HG02943 (cell line): ENCODE measurements around the gene ATAD3A.
"Not testable (repeated sequence)": the region's sequence is repeated elsewhere in the genome, so short reads cannot be mapped to it uniquely, and the experiment has no call there.

ENCODE experiments used
- ATAC-seq: cut with Tn5 transposase; IDR thresholded peaks from one replicate; pipeline ENCODE4 v1.9.1; 2021; ENCODE audit warnings: mild to moderate bottlenecking, low read depth, moderate library complexity; ENCODE audit not compliant: unreplicated experiment

The ATAD3A gene

DNA sequence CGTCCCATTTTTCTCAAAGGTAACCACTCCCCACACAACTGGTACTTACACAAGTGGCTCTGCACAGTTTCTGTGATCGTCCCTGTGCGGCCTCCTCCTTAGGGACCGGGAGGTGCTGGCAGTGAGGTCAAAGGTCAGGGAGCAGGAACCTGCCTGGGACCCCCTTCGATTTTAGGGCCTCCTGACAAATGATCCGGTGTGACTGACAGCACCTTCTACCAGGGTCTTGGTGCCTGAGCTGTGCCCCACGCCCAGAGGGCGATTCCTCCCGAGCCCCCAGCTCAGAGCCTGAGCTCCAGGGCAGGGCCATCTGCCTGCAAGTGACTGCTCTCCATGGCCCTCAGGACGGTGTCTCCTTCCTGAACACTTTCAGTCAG, 40.3 kb downstream of the ATAD3A start:
- ATAC-seq, result no peak

DNA sequence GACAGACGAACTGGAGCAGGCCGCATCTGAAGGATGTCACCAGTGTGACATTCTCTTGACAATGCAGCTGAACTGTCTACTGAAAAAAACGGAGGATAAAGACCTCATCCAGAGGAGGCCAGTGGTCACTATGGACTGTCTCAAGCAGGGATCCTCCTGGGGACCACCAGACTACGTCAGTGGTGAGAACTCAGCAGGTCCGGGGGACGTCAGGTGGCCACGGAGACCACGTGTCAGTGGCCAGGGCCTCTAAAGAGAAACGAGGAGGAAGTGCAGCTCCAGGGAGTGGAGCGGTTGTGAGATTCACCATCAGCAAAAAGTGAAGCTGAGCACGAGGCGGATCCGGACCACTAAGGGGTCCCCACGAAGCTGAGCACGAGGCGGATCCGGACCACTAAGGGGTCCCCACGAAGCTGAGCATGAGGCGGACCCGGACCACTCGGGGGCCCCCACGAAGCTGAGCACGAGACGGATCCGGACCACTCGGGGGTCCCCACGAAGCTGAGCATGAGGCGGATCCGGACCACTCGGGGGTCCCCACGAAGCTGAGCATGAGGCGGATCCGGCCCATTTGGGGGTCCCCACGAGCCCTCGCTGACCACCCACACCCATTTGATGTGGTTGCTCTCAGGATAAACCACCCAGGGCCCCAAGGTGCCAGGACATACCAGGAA, 42.0 kb downstream of the ATAD3A start:
- no peak for ATAC-seq

DNA sequence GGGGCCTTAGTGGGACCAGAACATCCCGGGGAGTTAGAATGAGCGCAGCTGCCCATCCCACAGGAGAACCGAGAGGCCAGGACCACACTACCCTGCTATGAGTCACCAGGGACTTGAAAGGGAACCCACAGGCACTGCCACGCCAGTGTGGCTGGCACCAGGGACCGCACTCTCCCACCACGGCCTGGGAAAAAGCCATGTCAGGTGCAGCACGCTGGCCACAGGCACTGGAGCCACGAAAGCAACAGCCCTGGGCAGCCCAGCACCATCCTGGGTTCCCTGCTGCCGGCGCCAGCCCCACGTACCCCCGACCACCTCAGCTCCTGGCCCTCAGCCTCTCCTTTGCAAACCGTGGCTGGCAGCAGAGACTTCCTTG, 42.6 kb downstream of the ATAD3A start:
- no peak for ATAC-seq

DNA sequence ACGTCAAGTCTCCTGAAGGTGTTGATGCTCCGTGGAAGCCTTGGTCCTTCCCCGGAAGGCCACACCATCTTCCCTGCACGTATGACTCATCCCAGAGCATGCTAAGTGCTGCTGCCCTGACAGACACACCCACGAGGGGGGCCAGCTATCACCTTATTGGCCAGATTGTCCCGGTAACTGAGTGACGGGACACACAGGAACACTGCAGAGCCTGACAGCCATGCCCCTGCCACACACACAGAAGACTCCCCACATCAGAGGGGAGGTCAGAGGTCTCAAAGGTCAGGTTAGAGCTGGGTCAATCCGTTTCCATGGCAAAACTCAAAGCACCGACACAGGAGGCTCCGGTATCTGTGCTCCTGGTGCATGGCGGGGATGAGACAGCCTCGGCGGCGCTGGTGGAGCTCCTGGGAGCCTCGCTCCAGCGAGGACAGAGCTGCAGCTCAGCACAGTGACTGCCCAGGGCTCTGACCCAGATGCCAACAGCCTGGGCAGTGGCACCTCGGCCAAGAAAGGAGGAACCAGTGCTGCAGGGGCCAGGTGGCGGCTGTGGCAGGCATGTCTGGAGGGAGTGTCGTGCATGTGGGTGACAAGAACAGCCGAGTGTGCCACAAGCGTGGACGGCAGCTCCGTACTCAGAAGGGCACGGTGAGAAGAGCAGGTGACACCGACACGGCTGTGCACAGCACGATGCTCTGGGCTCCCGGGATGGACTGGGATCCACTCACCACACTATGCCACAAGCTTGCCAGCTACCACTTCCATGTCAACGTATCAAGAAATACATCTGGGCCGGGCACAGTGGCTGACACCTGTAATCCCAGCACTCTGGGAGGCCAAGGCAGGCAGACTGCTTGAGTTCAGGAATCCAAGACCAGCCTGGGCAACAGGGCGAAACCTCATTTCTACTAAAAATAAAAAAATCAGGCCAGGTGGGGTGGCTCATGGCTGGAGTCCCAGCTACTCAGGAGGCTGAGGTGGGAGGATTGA, 43.3 kb downstream of the ATAD3A start:
- no peak for ATAC-seq

DNA sequence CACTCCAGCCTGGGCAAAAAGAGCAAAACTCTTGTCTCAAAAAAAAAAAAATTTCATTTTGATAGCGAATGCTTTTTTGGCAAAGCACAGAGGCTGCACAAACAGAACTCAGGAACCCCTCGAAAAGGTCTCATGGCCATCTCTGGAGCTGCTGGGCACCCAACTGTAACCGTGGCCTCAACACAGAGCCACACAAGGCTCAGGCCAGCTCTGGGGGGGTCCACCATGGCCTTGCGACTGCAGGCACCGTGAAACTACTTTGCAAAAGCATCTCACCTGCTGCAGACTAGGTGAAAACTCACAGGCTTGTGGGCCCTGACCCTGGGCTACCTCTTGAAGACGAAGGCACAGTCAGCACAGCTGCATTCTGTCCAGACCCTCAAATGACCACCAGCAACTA, 44.5 kb downstream of the ATAD3A start:
- no peak for ATAC-seq

DNA sequence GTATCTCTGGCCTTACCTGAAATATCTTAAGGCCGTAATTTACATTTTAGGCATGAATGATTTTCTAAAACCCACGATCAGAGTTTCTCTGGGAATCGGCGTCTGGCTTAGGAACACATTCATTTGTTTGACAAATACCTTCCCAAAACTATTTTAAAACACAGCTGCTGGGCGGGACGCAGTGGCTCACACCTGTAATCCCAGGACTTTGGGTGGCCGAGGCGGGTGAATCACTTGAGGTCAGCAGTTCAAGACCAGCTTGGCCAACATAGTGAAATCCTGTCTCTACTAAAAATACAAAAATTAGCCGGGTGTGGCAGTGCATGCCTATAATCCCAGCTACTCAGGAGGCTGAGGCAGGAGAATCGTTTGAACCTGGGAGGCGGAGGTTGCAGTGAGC, 45.0 kb downstream of the ATAD3A start:
- ATAC-seq, result not testable (repeated sequence)

DNA sequence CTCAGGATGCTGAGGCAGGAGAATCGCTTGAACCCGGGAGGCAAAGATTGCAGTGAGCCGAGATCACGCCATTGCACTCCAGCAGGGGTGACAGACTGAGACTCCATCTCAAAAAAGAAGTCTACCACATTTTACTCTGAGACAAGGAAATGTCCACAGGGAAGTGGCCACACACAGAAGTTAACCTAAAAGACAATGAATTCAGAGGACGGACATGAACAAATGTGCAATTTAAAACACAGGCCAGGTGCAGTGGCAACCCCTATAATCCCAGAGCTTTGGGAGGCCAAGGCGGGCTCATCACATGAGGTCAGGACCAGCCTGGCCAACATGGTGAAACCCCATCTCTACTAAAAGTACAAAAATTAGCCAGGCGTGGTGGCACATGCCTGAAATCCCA, 45.7 kb downstream of the ATAD3A start:
- ATAC-seq, result not testable (repeated sequence)

DNA sequence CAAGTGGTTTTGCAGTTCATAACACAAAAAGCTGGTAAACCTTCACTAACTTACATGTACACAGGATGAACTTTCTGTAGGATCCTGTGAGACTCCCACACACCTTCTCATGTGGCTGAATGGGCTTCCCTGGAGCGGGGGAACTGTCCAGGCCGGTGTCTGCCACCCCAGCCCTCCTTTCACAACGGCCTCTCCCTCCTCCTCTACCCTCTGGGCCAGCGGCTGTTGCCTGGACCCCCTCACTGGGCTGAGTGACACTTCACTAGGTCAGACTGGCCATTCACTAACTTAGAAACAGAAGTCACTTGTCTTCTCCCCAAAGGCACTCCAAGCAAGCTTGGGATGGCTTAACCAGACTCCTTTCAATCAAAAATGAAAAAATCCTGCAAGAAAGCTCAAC, 46.6 kb downstream of the ATAD3A start:
- ATAC-seq, result no peak

DNA sequence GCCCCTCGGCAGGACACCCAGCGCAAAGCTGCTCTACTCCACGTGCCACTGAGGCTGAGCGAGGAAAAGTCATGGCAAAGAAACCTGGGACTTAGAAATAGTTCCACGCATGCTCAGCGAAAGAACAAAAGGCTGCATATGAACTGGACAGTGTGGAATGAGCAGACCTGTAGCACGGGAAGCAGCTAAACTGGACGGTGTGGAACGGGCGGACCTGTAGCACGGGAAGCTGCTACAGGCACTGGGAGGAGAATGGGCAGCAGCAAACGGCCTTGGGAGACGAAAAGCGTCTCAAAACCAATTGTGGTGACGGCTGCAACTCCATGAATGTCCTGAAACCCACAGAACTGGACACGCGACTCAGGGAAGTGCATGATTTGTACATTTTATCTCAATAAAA, 47.1 kb downstream of the ATAD3A start:
- ATAC-seq, result no peak

DNA sequence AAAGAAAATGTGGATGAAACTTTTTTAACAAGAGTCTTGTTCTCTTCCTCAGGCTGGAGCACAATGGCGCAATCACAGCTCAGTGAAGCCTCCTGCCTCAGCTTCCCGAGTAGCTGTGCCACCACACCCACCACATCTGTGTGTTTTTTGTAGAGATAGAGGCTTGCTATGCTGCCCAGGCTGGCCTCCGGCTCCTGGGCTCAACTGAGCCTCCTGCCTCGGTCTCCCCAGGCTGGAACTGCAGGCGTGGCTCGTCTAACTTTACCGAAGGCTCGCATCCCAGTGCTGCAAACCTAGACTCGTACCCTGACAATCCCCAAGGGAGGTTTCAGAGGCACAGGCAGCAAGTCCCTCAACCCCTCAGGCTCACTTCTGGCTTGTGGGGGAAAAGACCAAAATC, 48.2 kb downstream of the ATAD3A start:
- ATAC-seq, result no peak

DNA sequence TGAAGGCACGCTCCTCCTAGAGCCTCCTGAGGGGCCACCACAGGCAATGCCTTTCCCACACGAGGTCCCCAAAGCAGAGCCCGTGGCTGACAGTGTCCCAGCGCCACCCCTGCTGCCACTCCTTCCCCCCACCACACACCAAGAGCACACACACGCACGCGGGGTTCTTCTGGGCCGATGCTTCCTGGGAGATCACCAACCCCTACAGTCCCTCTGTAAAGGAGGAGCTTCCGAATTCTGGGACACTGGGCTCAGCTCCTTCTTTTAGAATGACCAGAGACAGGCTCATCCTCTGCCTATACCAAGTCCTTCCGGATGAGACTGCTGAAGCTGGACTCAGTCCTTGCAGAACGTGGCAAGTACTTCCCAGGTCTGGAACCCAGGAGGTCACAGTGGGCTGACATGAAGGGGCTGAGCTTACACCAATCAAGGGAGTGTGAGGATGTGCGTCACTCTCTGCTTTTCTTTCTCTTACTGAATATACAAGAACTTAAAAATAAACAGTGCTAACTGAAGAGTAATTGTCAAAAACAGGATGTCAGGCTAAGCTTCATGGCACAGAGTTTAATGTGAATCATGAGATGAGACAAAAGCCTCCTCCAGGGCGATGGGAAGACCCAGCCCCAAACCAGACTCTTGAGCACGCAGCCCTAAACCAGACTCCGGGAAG, 50.0 kb downstream of the ATAD3A start:
- no peak for ATAC-seq

DNA sequence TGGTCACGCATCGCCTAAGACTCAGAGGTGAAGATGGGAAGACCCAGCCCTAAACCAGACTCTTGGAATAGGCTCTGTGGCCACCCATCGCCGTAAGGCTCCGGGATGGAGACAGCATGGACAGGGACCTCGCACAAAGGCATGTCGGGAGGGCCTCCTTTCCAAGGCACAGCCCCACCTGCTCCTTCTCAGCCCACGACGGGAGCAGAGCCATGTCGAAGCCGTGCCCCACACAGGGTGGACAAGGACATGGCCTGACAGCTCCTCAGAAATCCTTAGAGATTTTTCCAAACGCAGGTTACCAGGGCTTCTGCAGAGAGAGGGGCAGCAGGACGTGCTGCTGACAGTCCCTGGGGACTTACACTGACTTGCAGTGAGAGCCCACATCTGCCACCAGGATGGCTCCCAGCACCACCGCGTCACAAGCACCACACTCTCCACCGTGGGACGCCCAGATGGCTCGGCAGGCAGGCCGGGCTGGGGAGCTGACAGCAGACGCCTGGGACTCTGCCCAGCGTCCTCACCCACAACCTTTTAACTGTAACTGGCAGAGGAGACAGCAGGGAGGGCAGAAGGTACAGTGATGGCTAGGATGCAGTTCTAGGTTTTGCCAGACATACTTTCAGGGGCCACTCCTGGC, 50.7 kb downstream of the ATAD3A start:
- no peak for ATAC-seq

DNA sequence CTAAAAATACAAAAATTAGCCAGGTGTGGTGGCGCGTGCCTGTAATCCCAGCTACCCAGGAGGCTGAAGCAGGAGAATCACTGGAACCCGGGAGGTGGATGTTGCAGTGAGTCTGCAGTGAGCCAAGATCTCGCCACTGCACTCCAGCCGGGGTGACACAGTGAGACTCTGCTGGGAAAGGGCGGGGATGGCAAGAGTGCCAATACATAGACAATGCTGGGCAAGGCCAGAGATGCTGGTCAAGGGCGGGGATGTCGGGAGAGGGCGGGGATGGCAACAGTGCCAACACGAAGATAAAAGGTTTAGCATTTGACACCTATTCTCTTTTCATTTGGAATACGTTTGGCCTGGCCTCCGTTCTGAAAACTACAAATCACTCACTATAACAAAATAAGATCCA, 51.7 kb downstream of the ATAD3A start:
- no peak for ATAC-seq

DNA sequence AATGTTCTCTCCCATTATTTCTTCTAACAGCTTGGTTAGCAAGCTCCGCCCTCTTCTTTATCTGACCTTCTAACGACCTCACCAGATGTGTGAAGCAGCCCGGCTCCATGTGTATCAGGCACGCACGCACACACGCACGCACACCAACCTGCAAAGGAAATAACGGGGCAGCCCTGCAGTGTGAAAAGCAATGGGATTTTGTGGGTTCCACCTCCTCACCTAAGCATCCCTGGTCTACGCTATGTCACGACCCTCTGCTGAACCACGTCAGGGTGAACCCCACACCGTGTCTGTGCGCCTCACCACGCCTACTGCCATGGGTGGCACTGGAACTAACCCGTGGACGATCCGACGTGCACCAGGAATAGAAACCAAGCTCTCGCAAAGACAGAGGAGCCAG, 52.3 kb downstream of the ATAD3A start:
- ATAC-seq, result no peak

DNA sequence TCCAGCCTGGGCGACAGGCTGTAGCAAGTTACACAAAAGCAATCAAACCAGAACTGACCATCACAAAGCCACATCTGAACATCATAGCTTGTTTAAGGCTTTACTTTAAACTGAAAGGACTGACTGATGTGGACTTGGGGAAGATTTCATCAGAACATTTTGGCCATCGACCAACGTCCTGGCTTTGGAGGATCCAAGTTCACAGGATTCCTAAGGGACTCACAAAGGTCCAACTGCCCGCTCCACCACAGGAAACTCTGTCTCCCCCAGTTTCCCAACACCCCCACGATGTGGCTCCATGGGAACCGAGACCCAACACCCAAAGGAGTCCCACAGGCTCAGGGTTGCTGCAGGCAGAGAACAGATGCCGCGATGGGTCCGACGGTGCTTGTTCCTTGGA, 53.4 kb downstream of the ATAD3A start:
- ATAC-seq, result no peak

DNA sequence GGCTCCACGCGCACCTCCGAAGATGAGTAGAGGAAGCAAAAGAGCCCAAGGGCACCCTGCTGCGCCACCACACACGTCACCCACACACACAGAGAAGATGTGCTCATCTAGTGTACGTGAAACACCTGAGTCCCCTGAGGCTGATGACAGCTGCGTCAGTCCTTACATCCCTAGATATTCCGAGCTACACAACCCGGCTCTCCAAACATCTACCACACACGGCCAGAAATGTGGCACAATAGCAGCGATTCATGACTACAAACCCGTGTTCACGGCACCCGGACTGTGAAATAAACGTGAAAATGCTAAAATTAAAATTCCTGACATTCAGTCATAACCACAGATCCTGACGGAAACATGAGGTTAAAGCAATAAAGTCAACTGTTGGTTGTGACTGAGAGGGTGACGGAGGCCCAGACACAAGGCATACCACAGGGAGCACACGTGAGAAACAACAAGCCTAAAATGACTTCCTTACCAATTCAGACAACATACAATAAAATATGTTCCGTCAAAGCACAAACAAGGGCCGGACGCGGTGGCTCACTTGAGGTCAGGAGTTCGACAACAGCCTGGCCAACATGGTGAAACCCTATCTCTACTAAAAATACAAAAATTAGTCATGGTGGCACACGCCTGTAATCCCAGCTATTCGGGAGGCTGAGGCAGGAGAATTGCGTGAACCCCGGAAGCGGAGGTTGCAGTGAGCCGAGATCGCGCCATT, 55.4 kb downstream of the ATAD3A start:
- ATAC-seq, result no peak

DNA sequence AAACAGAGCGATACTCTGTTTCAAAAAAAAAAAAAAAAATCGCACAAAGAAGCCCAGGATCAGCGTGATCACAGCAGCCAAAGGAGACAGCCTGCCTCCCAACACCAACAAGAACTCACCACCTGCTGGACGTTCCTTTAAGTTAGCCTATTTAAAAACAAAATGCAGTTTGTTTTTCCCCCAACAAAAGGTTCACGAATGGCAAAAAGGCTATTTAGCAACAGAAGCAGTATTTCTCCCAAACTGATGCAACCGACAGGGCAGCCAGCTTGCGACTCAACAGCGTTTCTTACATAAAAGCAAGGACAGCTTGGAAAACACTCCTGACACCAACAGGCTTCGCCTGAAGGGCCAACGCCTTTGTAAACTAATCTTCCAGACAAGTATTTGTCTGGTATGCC, 55.9 kb downstream of the ATAD3A start:
- no peak for ATAC-seq

DNA sequence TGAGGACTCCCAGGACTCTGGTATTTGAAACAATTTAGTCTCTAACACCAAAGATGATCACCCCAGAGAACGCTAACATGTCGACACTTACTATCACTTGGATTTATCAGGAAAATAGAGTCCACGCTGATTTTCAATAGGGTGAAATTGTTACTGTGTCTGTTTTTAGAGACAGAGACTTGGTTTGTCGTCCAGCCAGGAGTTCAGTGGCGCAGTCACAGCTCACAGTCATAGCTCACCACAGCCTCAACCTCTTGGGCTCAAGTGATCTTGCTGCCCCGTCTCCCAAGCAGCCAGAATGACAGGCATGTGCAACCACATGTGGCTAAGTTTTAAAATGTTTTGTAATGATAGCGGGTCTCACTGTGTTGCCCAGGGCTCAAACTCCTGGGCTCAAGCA, 57.4 kb downstream of the ATAD3A start:
- ATAC-seq, result no peak

DNA sequence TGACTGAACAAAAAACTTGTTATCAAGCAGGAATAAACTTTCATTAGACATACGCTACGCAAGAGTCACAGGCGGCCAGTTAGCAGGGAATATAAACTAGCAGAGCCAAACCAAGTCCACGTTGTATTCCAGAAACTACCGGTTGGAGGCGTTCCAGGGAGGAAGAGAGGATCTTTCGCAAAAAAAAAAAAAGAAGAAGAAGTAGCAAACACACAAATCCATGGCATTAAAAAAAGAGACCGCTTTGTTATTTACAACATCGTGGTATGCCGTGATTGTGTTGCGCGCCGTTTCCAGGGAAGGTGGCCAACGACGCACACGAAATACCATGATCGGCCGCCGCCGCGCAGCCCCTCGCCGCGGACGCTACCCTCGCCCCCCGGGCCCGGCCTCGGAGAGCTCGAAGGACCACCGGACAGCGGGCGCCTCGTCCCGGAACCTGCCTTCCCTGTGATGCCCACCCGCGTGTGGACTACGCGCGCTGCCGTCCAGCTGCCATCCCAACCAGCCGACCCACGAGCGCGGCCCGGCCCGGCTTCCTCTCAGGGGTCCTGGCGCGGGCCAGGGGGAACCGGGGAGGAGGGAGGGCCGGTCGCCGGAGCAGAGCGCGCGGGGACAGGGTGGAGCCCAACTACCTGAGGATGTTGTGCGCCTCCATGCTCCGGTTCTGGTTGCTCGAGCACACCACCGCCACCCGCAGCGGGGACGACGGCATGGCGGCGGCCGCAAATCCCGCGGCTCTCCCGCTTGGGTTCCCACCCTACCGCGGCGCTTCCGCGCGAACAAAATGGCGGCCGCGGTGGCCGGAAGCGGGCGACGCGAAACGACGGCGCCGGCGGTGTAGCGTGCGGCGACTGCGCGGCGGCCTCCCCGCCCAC, 62.1 kb downstream of the ATAD3A start:
- peak; percentile 46 for ATAC-seq
